ENCODE measurements around the gene COL5A3. TPM values are rescaled to one million over a fixed set of nuclear protein-coding genes. Genes with fewer than 3 reads are reported as not detected.

Gene COL5A3
- polyA plus RNA-seq, 3 donors: 0.46 to 0.68 (median 0.60) TPM

- DNase-seq (ENCODE audit: low read depth in 3 of 3, low spot score in 2 of 3): no peak
These were observed 98.6 kb downstream of the COL5A3 start for GRCh38 chr19:9911524-9912185.

- no peak for DNase-seq (ENCODE audit: low read depth in 3 of 3, low spot score in 2 of 3)
These were observed 99.7 kb downstream of the COL5A3 start for GRCh38 chr19:9910625-9911024.

Other genes starting within 250 kb of the COL5A3 start
- gene ZNF846, start 241.8 kb downstream of the COL5A3 start, polyA plus RNA-seq (ENCODE audit: insufficient read length in 3 of 3): 10 to 100 TPM; 12.9 to 16.8 (median 15.8) TPM
- 10 to 100 TPM; 24.3 to 25.0 (median 24.8) TPM for gene FBXL12, start 191.4 kb downstream of the COL5A3 start, polyA plus RNA-seq (ENCODE audit: insufficient read length in 3 of 3)
- 100 to 1,000 TPM; 277 to 363 (median 338) TPM for gene UBL5, start 182.6 kb downstream of the COL5A3 start, polyA plus RNA-seq (ENCODE audit: insufficient read length in 3 of 3)
- 10 to 100 TPM; 47.7 to 51.0 (median 50.5) TPM for gene PIN1, start 175.2 kb downstream of the COL5A3 start, polyA plus RNA-seq (ENCODE audit: insufficient read length in 3 of 3)
- 10 to 100 TPM; 17.0 to 21.3 (median 18.7) TPM for gene OLFM2, start 74.0 kb downstream of the COL5A3 start, polyA plus RNA-seq (ENCODE audit: insufficient read length in 3 of 3)
- gene RDH8, start 3.0 kb upstream of the COL5A3 start, polyA plus RNA-seq (ENCODE audit: insufficient read length in 3 of 3): not detected
- gene SHFL, start 75.8 kb upstream of the COL5A3 start, polyA plus RNA-seq (ENCODE audit: insufficient read length in 3 of 3): 10 to 100 TPM; 19.9 to 21.5 (median 20.8) TPM
- gene ANGPTL6, start 92.2 kb upstream of the COL5A3 start, polyA plus RNA-seq (ENCODE audit: insufficient read length in 3 of 3): 1 to 10 TPM; 1.6 to 2.3 (median 2.0) TPM
- 10 to 100 TPM; 25.6 to 31.1 (median 25.8) TPM for gene PPAN, start 95.9 kb upstream of the COL5A3 start, polyA plus RNA-seq (ENCODE audit: insufficient read length in 3 of 3)
- gene P2RY11, start 101.2 kb upstream of the COL5A3 start, polyA plus RNA-seq (ENCODE audit: insufficient read length in 3 of 3): 10 to 100 TPM in 2 of 3 donors, 1 to 10 TPM in 1; 8.9 to 11.6 (median 10.5) TPM
- gene EIF3G, start 109.4 kb upstream of the COL5A3 start, polyA plus RNA-seq (ENCODE audit: insufficient read length in 3 of 3): 100 to 1,000 TPM; 186 to 204 (median 191) TPM
- gene DNMT1, start 184.4 kb upstream of the COL5A3 start, polyA plus RNA-seq (ENCODE audit: insufficient read length in 3 of 3): 100 to 1,000 TPM in 2 of 3 donors, 10 to 100 TPM in 1; 99.0 to 106 (median 102) TPM
- gene S1PR2, start 220.8 kb upstream of the COL5A3 start, polyA plus RNA-seq (ENCODE audit: insufficient read length in 3 of 3): 10 to 100 TPM in 2 of 3 donors, 1 to 10 TPM in 1; 9.6 to 10.8 (median 10.2) TPM
- gene MRPL4, start 241.7 kb upstream of the COL5A3 start, polyA plus RNA-seq (ENCODE audit: insufficient read length in 3 of 3): 10 to 100 TPM; 30.8 to 34.6 (median 30.8) TPM

All from right renal cortex interstitium (tissue), 3 donors.